Liver (tissue), 3 donors: ENCODE results near the gene MAPK8IP3.

ENCODE experiments used
- CTCF ChIP-seq: fragments of 150-350 bp; IDR thresholded peaks from 2 replicates; pipeline ENCODE4 v1.5.1; 2017; ENCODE audit warnings: improper control_type of control experiment, low read depth, low read length; ENCODE audit not compliant: missing input control
- GABPA ChIP-seq, 2 donors: IDR thresholded peaks in 1 of 2; conservative IDR thresholded peaks in 1 of 2; 2 replicates each; pipeline ENCODE4 v1.6.1; 2016; ENCODE audit warnings: antibody characterized with exemption in 2 of 2, mild to moderate bottlenecking in 1 of 2, moderate library complexity in 1 of 2
- HNF4G ChIP-seq: IDR thresholded peaks from 2 replicates; pipeline ENCODE4 v1.6.1; 2016; ENCODE audit warnings: antibody characterized with exemption
- JUND ChIP-seq, 2 donors: IDR thresholded peaks; 2 replicates each; pipeline ENCODE4 v1.6.1; 2016; ENCODE audit warnings: antibody characterized with exemption in 2 of 2
- SP1 ChIP-seq: IDR thresholded peaks from 2 replicates; pipeline ENCODE4 v1.6.1; 2018; ENCODE audit warnings: antibody characterized with exemption, mild to moderate bottlenecking
- TAF1 ChIP-seq: conservative IDR thresholded peaks from 2 replicates; pipeline ENCODE4 v1.6.1; 2016; ENCODE audit warnings: antibody characterized with exemption, mild to moderate bottlenecking
- YY1 ChIP-seq: IDR thresholded peaks from 2 replicates; pipeline ENCODE4 v1.6.1; 2016; ENCODE audit warnings: antibody characterized with exemption, mild to moderate bottlenecking
- TF ChIP-seq, protein P1 (sequence below): IDR thresholded peaks from 2 replicates; pipeline ENCODE4 v1.6.1; 2016; ENCODE audit warnings: antibody characterized with exemption, mild to moderate bottlenecking
- TF ChIP-seq, protein P2 (sequence below): IDR thresholded peaks from 2 replicates; pipeline ENCODE4 v1.6.1; 2016; ENCODE audit warnings: antibody characterized with exemption
- TF ChIP-seq, protein P3 (sequence below): IDR thresholded peaks from 2 replicates; pipeline ENCODE4 v1.6.1; 2016; ENCODE audit warnings: antibody characterized with exemption
- TF ChIP-seq, protein P4 (sequence below): IDR thresholded peaks from 2 replicates; pipeline ENCODE4 v1.6.1; 2016; ENCODE audit warnings: antibody characterized with exemption
- donor health status: healthy.
- donor health status: healthy.

GRCh38 chr16:1787322-1788094, 81.5 kb downstream of the MAPK8IP3 start:
- no peak for TF ChIP-seq GABPA (IDR thresholded peaks at IDR 0.05 in 1 of 2, conservative IDR thresholded peaks at IDR 0.05 in 1 of 2)
- no peak for TF ChIP-seq CTCF
- TF ChIP-seq, protein P1, sequence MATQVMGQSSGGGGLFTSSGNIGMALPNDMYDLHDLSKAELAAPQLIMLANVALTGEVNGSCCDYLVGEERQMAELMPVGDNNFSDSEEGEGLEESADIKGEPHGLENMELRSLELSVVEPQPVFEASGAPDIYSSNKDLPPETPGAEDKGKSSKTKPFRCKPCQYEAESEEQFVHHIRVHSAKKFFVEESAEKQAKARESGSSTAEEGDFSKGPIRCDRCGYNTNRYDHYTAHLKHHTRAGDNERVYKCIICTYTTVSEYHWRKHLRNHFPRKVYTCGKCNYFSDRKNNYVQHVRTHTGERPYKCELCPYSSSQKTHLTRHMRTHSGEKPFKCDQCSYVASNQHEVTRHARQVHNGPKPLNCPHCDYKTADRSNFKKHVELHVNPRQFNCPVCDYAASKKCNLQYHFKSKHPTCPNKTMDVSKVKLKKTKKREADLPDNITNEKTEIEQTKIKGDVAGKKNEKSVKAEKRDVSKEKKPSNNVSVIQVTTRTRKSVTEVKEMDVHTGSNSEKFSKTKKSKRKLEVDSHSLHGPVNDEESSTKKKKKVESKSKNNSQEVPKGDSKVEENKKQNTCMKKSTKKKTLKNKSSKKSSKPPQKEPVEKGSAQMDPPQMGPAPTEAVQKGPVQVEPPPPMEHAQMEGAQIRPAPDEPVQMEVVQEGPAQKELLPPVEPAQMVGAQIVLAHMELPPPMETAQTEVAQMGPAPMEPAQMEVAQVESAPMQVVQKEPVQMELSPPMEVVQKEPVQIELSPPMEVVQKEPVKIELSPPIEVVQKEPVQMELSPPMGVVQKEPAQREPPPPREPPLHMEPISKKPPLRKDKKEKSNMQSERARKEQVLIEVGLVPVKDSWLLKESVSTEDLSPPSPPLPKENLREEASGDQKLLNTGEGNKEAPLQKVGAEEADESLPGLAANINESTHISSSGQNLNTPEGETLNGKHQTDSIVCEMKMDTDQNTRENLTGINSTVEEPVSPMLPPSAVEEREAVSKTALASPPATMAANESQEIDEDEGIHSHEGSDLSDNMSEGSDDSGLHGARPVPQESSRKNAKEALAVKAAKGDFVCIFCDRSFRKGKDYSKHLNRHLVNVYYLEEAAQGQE = no peak
- TF ChIP-seq JUND (IDR thresholded peaks at IDR 0.05) = no peak
- no peak for TF ChIP-seq SP1
- no peak for TF ChIP-seq HNF4G
- TF ChIP-seq TAF1 = no peak
- TF ChIP-seq, protein P2, sequence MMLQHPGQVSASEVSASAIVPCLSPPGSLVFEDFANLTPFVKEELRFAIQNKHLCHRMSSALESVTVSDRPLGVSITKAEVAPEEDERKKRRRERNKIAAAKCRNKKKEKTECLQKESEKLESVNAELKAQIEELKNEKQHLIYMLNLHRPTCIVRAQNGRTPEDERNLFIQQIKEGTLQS = no peak
- TF ChIP-seq, protein P3, sequence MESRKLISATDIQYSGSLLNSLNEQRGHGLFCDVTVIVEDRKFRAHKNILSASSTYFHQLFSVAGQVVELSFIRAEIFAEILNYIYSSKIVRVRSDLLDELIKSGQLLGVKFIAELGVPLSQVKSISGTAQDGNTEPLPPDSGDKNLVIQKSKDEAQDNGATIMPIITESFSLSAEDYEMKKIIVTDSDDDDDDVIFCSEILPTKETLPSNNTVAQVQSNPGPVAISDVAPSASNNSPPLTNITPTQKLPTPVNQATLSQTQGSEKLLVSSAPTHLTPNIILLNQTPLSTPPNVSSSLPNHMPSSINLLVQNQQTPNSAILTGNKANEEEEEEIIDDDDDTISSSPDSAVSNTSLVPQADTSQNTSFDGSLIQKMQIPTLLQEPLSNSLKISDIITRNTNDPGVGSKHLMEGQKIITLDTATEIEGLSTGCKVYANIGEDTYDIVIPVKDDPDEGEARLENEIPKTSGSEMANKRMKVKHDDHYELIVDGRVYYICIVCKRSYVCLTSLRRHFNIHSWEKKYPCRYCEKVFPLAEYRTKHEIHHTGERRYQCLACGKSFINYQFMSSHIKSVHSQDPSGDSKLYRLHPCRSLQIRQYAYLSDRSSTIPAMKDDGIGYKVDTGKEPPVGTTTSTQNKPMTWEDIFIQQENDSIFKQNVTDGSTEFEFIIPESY = no peak
- no peak for TF ChIP-seq YY1
- TF ChIP-seq, protein P4, sequence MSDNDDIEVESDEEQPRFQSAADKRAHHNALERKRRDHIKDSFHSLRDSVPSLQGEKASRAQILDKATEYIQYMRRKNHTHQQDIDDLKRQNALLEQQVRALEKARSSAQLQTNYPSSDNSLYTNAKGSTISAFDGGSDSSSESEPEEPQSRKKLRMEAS = no peak
